Prostate gland (tissue), 2 donors: ENCODE results near the gene ALDH7A1. TPM values are rescaled to one million over a fixed set of nuclear protein-coding genes. Genes with fewer than 3 reads are reported as not detected.
A peak's percentile ranks its signal among the peaks of the same experiment; 100 is the strongest.
"Not testable (repeated sequence)": the region's sequence is repeated elsewhere in the genome, so short reads cannot be mapped to it uniquely, and the experiment has no call there.

Experiments
- DNase-seq: peaks from one replicate; pipeline ENCODE4 v3.0.0-alpha.2; 2019; ENCODE audit warnings: low spot score
- H3K27ac ChIP-seq, 2 donors: fragments of 200-600 bp; sonication (generic); 2 replicates each; pipeline ENCODE4 v1.5.1; 2017 to 2019
- H3K27me3 ChIP-seq: fragments of 200-600 bp; sonication (generic); replicated peaks from 2 replicates; pipeline ENCODE4 v1.5.1; 2019; ENCODE audit not compliant: insufficient read depth
- H3K36me3 ChIP-seq, 2 donors: fragments of 200-600 bp; sonication (generic); 1 replicate in 1 of 2; 2 replicates in 1 of 2; pipeline versions ENCODE4 v1.5.1 to v1.8.1; 2017 to 2019
- H3K4me1 ChIP-seq: fragments of 200-600 bp; sonication (generic); replicated peaks from 2 replicates; pipeline ENCODE4 v1.5.1; 2019
- H3K4me3 ChIP-seq, 2 donors: fragments of 200-600 bp; sonication (generic); 2 replicates each; pipeline ENCODE4 v1.5.1; 2017 to 2019
- H3K9me3 ChIP-seq: fragments of 200-600 bp; sonication (generic); 2 replicates; pipeline ENCODE4 v1.5.1; 2017
- POLR2A ChIP-seq: fragments of 450-650 bp; IDR thresholded peaks from one replicate; pipeline ENCODE4 v1.6.1; 2016; ENCODE audit warnings: antibody characterized with exemption, mild to moderate bottlenecking
- POLR2AphosphoS5 ChIP-seq: sonication (generic); formaldehyde crosslinking; IDR thresholded peaks from one replicate; pipeline ENCODE4 v1.6.1; 2017; ENCODE audit warnings: antibody characterized with exemption
- WGBS: methylation state at CpG from one replicate; pipeline ENCODE4 v1.1.5; 2018; 5-methylcytosine and 5-hydroxymethylcytosine counted together
- intact Hi-C: fragments of 100-400 bp; cut with DNase I; formaldehyde crosslinking; loops from one replicate; pipeline ENCODE4 v1.14.2; 2022
- total RNA-seq, 2 donors: library from RNA; depleted of rRNA; stranded (reverse); fragments of >200 nt; gene quantifications; one replicate each; pipeline ENCODE4 v1.1.0, GENCODE V29; 2016
- TF ChIP-seq, protein P1 (sequence below), 4 experiments: fragments of 200-600 bp in 2 of 4; fragments of 450-650 bp in 2 of 4; sonication (generic) in 2 of 4; IDR thresholded peaks; 1 replicate in 3 of 4; 2 replicates in 1 of 4; pipeline ENCODE4 v1.5.1; 2016 to 2019; ENCODE audit warnings: antibody characterized with exemption in 4 of 4, mild to moderate bottlenecking in 2 of 4, moderate library complexity in 2 of 4

Gene ALDH7A1
- total RNA-seq, 2 donors from 2014 or later = 59.8 to 62.7 TPM

DNA sequence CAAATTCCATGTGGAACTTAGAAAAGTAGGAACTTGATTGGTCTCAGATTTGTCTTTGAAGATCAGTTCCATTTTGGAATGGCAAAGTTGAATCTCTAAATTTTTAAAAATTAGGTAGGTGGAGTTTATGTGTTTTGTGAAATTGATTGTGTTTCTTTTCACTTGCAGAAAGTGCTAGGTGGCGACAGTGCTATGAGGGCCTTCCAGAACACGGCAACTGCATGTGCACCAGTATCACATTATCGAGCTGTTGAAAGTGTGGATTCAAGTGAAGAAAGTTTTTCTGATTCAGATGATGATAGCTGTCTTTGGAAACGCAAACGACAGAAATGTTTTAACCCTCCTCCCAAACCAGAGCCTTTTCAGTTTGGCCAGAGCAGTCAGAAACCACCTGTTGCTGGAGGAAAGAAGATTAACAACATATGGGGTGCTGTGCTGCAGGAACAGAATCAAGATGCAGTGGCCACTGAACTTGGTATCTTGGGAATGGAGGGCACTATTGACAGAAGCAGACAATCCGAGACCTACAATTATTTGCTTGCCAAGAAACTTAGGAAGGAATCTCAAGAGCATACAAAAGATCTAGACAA lies 8.5 kb upstream of the ALDH7A1 start:
- WGBS = 75% methylated on average over 6 of the region's 6 CpGs
- intact Hi-C loops = no loop called here

DNA sequence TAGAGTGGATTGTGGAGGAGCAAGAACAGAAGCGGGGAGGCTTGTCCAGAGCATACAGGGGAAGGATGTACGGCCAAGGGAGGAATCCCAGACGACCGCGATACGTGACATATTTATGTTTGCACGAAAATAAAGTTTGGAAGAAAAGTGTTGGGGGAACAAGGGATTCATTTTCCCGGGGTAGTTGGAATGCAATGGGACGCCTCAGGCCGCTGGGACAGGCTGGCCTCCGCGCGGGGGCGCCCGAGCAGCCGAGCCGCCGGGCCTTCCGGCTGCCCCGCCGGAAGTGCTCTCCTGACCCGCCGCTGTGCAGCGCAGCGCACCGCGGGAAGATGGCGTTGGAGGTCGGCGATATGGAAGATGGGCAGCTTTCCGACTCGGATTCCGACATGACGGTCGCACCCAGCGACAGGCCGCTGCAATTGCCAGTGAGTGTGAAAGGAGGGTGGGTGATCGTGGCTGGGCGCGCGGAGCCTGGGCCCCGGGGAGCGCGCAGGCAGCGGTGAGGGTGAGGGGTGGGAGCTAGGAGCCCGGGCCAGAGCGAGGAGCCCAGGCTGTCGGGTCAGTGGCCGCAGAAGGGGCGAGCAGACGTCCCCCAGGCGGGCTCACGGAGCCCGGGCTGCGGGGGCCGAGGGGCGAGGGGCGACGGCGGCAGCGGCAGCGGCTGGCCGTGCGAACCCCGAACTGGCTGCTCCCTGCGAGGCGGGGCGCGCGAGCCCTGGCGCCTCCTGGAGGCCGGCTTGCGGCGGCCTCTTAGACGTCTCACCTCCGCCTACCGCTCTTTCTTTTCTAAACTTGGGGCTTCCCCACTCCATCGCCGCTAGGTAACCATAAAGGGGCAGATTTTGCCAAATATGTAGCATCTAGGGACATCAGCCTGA lies 5.9 kb upstream of the ALDH7A1 start, which contains the start of gene PHAX:
Gene PHAX, plus strand, starts transcription at position 317 of the 881 bp plus-strand sequence. Its CDS starts 16 bp downstream, at position 333.
- H3K27me3 ChIP-seq = no peaks in the 10 kb centered on the region
- WGBS = 3% methylated on average over 79 of the region's 79 CpGs
- intact Hi-C loops = no loop called here
- peaks cover 5% of the 10 kb centered on the region for H3K4me1 ChIP-seq
- TF ChIP-seq, protein P1, sequence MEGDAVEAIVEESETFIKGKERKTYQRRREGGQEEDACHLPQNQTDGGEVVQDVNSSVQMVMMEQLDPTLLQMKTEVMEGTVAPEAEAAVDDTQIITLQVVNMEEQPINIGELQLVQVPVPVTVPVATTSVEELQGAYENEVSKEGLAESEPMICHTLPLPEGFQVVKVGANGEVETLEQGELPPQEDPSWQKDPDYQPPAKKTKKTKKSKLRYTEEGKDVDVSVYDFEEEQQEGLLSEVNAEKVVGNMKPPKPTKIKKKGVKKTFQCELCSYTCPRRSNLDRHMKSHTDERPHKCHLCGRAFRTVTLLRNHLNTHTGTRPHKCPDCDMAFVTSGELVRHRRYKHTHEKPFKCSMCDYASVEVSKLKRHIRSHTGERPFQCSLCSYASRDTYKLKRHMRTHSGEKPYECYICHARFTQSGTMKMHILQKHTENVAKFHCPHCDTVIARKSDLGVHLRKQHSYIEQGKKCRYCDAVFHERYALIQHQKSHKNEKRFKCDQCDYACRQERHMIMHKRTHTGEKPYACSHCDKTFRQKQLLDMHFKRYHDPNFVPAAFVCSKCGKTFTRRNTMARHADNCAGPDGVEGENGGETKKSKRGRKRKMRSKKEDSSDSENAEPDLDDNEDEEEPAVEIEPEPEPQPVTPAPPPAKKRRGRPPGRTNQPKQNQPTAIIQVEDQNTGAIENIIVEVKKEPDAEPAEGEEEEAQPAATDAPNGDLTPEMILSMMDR (IDR thresholded peaks at IDR 0.05) = peak; percentile 46 to 71 (median 62)
- TF ChIP-seq POLR2AphosphoS5 (peak; percentile 49), POLR2A (no peak)
- H3K27ac ChIP-seq = peak within 1 kb of the TSS; percentile 87 to 93
- peak within 1 kb of the TSS; percentile 99 for H3K4me3 ChIP-seq
- H3K36me3 ChIP-seq = peaks cover 0 to 6% of the 10 kb centered on the region in 2 donors
- no peaks in the 10 kb centered on the region for H3K9me3 ChIP-seq
- peak; percentile 58 for DNase-seq

More for the DNA sequence above, 8.5 kb upstream of the ALDH7A1 start:
- no peak overlapping the region for H3K27ac ChIP-seq
- H3K27me3 ChIP-seq = no peaks in the 10 kb centered on the region
- no peak for TF ChIP-seq POLR2AphosphoS5
- TF ChIP-seq POLR2A = no peak
- H3K4me1 ChIP-seq = peaks cover 5% of the 10 kb centered on the region
- DNase-seq = no peak
- peaks cover 0 to 6% of the 10 kb centered on the region in 2 donors for H3K36me3 ChIP-seq
- H3K9me3 ChIP-seq = no peaks in the 10 kb centered on the region
- no peak overlapping the region for H3K4me3 ChIP-seq

DNA sequence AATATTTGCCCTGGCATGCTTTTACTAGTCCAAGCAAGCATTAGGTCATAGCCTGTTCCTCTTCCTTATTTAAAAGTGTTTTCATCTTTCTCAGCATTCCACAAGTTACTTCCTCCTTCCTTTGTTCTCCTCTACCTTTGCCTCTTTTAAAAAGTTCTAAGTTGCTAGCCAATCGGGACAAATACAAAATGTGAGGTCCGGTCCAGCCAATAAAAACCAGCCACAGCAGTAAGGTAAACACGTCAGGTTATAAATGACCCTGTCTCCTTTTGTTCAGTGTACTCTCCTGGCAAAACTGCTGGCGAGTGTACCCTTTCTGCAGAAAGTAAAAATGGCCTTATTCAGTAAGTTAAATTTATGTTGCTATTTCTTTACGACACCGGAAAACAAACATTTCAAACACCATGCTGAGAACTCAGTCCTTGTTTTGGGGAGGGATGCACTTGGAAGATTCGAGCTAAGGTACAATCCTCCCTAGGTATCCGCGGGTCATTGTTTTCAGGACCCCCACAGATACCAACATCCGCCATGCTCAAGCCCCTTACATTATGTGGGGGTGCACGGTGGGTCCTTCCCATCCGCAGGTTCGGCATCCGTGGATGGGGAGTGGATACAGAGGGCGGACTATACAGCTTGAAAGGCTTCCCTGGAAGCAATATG lies 5.1 kb upstream of the ALDH7A1 start:
- H3K27me3 ChIP-seq, H3K4me1 ChIP-seq, H3K36me3 ChIP-seq, H3K9me3 ChIP-seq: not testable (repeated sequence)
- Histone ChIP-seq H3K27ac (peak overlapping the region; percentile 87 to 93), H3K4me3 (peak overlapping the region; percentile 99)
- peak; percentile 80 for TF ChIP-seq POLR2AphosphoS5
- TF ChIP-seq POLR2A = peak; percentile 39
- intact Hi-C loops = loop anchor here (5.0 kb wide), 1 partner anchor 263 kb away; no protein-coding TSS in a partner anchor
- peak; percentile 74 for DNase-seq
- 50% methylated on average over 15 of the region's 15 CpGs for WGBS

DNA sequence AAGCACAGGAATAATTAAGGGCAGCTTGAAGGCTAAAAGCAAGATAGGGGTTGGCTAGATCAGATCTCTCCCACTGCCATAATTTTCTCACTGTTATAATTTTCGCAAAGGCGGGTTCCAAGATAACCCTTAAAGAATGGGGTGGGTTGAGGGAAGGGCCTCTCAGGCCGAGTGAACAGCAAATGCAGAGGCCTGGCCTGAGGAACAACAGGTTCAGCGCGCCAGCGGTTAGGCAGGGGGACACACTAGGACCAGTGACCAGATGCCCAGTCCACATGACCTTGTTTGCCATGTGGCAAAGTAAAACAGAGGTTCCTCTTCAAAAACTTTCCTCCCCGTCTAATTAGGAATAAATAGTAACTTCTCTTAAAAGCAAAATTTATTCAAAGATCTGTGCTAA lies 4.5 kb upstream of the ALDH7A1 start:
- Histone ChIP-seq H3K4me3 (no peak overlapping the region), H3K9me3 (no peaks in the 10 kb centered on the region), H3K36me3 (peaks cover 0 to 6% of the 10 kb centered on the region in 2 donors), H3K4me1 (peaks cover 5% of the 10 kb centered on the region), H3K27me3 (no peaks in the 10 kb centered on the region), H3K27ac (peak overlapping the region; percentile 65 to 93)
- intact Hi-C loops = loop anchor here (5.0 kb wide), 1 partner anchor 262 kb away; no protein-coding TSS in a partner anchor
- TF ChIP-seq, protein P1 (IDR thresholded peaks at IDR 0.05) = no peak
- 86% methylated on average over 7 of the region's 7 CpGs for WGBS
- no peak for DNase-seq

DNA sequence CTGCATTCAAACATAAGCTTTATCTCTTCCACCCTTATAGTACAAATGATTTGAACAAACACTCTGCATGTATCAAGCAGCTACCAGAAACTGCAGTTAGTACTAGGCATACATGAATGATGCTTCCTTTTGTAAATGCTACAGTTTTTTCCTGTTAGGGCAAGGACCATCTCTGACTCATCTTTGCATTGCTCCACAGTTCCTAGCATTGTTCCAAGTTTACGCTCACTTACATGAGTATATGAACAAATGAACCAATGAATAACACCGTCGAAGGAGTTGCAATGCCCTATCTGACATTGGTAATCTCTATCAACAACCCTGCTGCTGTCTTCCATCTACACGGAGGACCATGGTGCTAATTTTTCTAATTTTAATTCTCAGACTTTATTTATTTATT lies 2.1 kb upstream of the ALDH7A1 start:
- 79% methylated on average over 4 of the region's 4 CpGs for WGBS
- H3K4me1 ChIP-seq = peaks cover 5% of the 10 kb centered on the region
- no peaks in the 10 kb centered on the region for H3K27me3 ChIP-seq
- TF ChIP-seq POLR2AphosphoS5 (no peak), POLR2A (no peak)
- TF ChIP-seq, protein P1 (IDR thresholded peaks at IDR 0.05) = no peak
- H3K9me3 ChIP-seq = no peaks in the 10 kb centered on the region
- no peak overlapping the region for H3K4me3 ChIP-seq
- H3K27ac ChIP-seq = no peak overlapping the region
- no peak for DNase-seq
- no peaks in the 10 kb centered on the region for H3K36me3 ChIP-seq
- intact Hi-C loops = loop anchor here (5.0 kb wide), 1 partner anchor 260 kb away; no protein-coding TSS in a partner anchor
